B cell (primary cell): ENCODE results near the gene KLF4. TPM values are rescaled to one million over a fixed set of nuclear protein-coding genes. Genes with fewer than 3 reads are reported as not detected.

ENCODE experiments used
- ATAC-seq: fragments of 200-7000 bp; cut with Tn5 transposase; one replicate; pipeline ENCODE4 v1.10.0; 2021; ENCODE audit warnings: low read depth, mild to moderate bottlenecking, moderate number of reproducible peaks, moderate library complexity
- CTCF ChIA-PET: fragments of 350-600 bp; sonication (Branson Sonifier 250); formaldehyde crosslinking; loops from one replicate; lab custom pipeline; 2021; ENCODE audit warnings: antibody characterized with exemption, inconsistent platforms; lab: Charles Lee
- POLR2A ChIA-PET: fragments of 350-600 bp; sonication (Branson Sonifier 250); formaldehyde crosslinking; loops from one replicate; lab custom pipeline; 2021; ENCODE audit warnings: antibody characterized with exemption; lab: Charles Lee
- DNase-seq: peaks from one replicate; pipeline ENCODE4 v3.0.0; 2013
- H2AFZ ChIP-seq: 2 replicates; pipeline ENCODE4 v1.6.1; 2012; ENCODE audit warnings: mild to moderate bottlenecking, low read depth, low read length; ENCODE audit not compliant: insufficient read depth, poor library complexity, severe bottlenecking
- H3K27ac ChIP-seq, 2 donors: 1 replicate in 1 of 2; 2 replicates in 1 of 2; pipeline ENCODE4 v1.5.1; 2012 to 2013; ENCODE audit warnings: low read length in 2 of 2, mild to moderate bottlenecking in 2 of 2, moderate library complexity in 1 of 2
- H3K27me3 ChIP-seq, 4 experiments: fragments of 200-600 bp in 1 of 4; sonication (generic) in 1 of 4; replicated peaks in 1 of 4; 1 replicate in 2 of 4; 2 replicates in 2 of 4; pipeline versions ENCODE4 v1.6.1 to v1.7.0; 2013 to 2016; ENCODE audit warnings: low read length in 3 of 4, mild to moderate bottlenecking in 2 of 4, mixed read lengths in 1 of 4, moderate library complexity in 1 of 4; ENCODE audit not compliant: insufficient read depth in 4 of 4, control insufficient read depth in 3 of 4; ENCODE audit errors: control extremely low read depth in 1 of 4
- H3K36me3 ChIP-seq, 2 experiments: replicated peaks in 1 of 2; 1 replicate in 1 of 2; 2 replicates in 1 of 2; pipeline versions ENCODE4 v1.6.1 to v1.7.1; 2013; ENCODE audit warnings: low read length in 1 of 2; ENCODE audit not compliant: insufficient read depth in 2 of 2, control insufficient read depth in 1 of 2; ENCODE audit errors: control extremely low read depth in 1 of 2, extremely low read depth in 1 of 2
- H3K4me1 ChIP-seq, 2 donors: fragments of 200-600 bp in 1 of 2; sonication (generic) in 1 of 2; 1 replicate in 1 of 2; 2 replicates in 1 of 2; pipeline versions ENCODE4 v1.5.1 to v1.6.1; 2013 to 2017; ENCODE audit warnings: low read length in 2 of 2; ENCODE audit not compliant: control insufficient read depth in 2 of 2, insufficient read depth in 2 of 2
- H3K4me2 ChIP-seq: replicated peaks from 2 replicates; pipeline ENCODE3; 2012; ENCODE audit warnings: mild to moderate bottlenecking, low read depth, low read length; ENCODE audit not compliant: poor library complexity, severe bottlenecking
- H3K4me3 ChIP-seq, 5 experiments: fragments of 200-600 bp in 1 of 5; sonication (generic) in 1 of 5; 1 replicate in 3 of 5; 2 replicates in 2 of 5; pipeline versions ENCODE4 v1.5.1 to v1.7.0; 2011 to 2016; ENCODE audit warnings: low read length in 4 of 5, mild to moderate bottlenecking in 4 of 5, low read depth in 2 of 5, control low read depth in 1 of 5, moderate library complexity in 1 of 5; ENCODE audit not compliant: insufficient read depth in 1 of 5; ENCODE audit errors: control extremely low read depth in 1 of 5, extremely low read depth in 1 of 5
- H3K79me2 ChIP-seq: fragments of 200-600 bp; sonication (generic); one replicate; pipeline ENCODE4 v1.6.0; 2016; ENCODE audit warnings: low read length; ENCODE audit not compliant: control insufficient read depth, insufficient read depth
- H3K9ac ChIP-seq: fragments of 200-600 bp; sonication (generic); 2 replicates; pipeline ENCODE4 v1.6.1; 2017; ENCODE audit warnings: mild to moderate bottlenecking, low read length, moderate library complexity
- H3K9me3 ChIP-seq, 3 donors: one replicate each; pipeline versions ENCODE4 v1.6.1 to v1.7.1; 2013; ENCODE audit warnings: low read length in 2 of 3; ENCODE audit not compliant: control insufficient read depth in 2 of 3, insufficient read depth in 1 of 3; ENCODE audit errors: control extremely low read depth in 1 of 3
- H4K20me1 ChIP-seq: 2 replicates; pipeline ENCODE4 v1.6.0; 2012; ENCODE audit warnings: mild to moderate bottlenecking, low read length; ENCODE audit not compliant: insufficient read depth, control insufficient read depth, poor library complexity, severe bottlenecking
- H3K27ac Mint-ChIP-seq: one replicate; pipeline ENCODE4 v1.8.0; 2021; ENCODE audit warnings: mixed read lengths
- H3K27me3 Mint-ChIP-seq: one replicate; pipeline ENCODE4 v1.8.0; 2021; ENCODE audit warnings: mixed read lengths
- H3K4me1 Mint-ChIP-seq: one replicate; pipeline ENCODE4 v1.8.0; 2021; ENCODE audit warnings: mixed read lengths
- H3K4me3 Mint-ChIP-seq: one replicate; pipeline ENCODE4 v1.8.0; 2021; ENCODE audit warnings: mixed read lengths
- H3K9me3 Mint-ChIP-seq: one replicate; pipeline ENCODE4 v1.8.0; 2022; ENCODE audit warnings: mixed read lengths; ENCODE audit not compliant: insufficient read depth
- EZH2 ChIP-seq: IDR thresholded peaks from 2 replicates; pipeline ENCODE4 v1.6.1; 2012; ENCODE audit warnings: borderline replicate concordance, low read depth, mild to moderate bottlenecking, moderate library complexity, low read length; ENCODE audit not compliant: insufficient read depth, poor library complexity, severe bottlenecking
- WGBS: methylation state at CpG from one replicate; pipeline ENCODE4 v1.1.5; 2013; ENCODE audit warnings: missing lambda C conversion rate; ENCODE audit not compliant: insufficient coverage; 5-methylcytosine and 5-hydroxymethylcytosine counted together
- intact Hi-C: fragments of 100-400 bp; cut with micrococcal nuclease; formaldehyde crosslinking; loops from one replicate; pipeline ENCODE4 v1.10.0; 2022
- polyA plus RNA-seq: library from polyadenylated mRNA; depleted of rRNA; stranded (reverse); fragments of >200 nt; gene quantifications from 2 replicates; pipeline ENCODE4 v1.2.3, GENCODE V29; 2012
- total RNA-seq, 2 donors: library from RNA; stranded (reverse); fragments of 120-200 nt in 1 of 2; gene quantifications; 1 replicate in 1 of 2; 2 replicates in 1 of 2; pipeline versions ENCODE4 v1.2.3 to v1.2.4, GENCODE V29; 2013 to 2022
- TF ChIP-seq, protein P1 (sequence below): fragments of 200-600 bp; IDR thresholded peaks from one replicate; pipeline ENCODE4 v1.8.0; 2022; ENCODE audit warnings: antibody characterized with exemption, mild to moderate bottlenecking

KLF4 gene
- total and polyA plus RNA-seq, 2 donors (not counting 1 experiment from before 2014, with no cell fraction given), result 3.8 to 244 TPM

DNA sequence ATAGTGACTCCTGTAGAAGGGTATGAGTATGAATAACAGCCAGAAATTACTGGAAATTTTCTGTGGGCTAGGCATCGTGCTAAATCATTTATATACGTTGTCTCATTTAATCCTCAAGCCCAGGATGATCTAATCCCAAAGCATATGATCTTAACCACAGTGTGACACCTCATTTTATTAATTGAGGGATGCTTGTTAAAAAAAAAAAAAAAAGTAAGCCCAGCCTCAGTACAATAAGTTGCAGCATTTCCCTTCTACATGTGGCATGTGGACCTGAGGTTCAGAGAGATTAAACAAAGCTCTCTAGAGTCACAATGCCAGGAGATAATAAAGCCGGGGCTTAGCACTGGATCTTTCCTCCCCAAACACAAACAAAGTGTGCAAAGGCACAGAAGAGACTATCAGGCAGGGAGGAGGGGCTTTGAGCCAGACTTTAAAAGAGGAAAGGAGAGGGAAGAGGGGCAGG lies 49.5 kb downstream of the KLF4 start:
- DNase-seq (no peak), ATAC-seq (no peak)
- no peak for TF ChIP-seq EZH2
- TF ChIP-seq, protein P1, sequence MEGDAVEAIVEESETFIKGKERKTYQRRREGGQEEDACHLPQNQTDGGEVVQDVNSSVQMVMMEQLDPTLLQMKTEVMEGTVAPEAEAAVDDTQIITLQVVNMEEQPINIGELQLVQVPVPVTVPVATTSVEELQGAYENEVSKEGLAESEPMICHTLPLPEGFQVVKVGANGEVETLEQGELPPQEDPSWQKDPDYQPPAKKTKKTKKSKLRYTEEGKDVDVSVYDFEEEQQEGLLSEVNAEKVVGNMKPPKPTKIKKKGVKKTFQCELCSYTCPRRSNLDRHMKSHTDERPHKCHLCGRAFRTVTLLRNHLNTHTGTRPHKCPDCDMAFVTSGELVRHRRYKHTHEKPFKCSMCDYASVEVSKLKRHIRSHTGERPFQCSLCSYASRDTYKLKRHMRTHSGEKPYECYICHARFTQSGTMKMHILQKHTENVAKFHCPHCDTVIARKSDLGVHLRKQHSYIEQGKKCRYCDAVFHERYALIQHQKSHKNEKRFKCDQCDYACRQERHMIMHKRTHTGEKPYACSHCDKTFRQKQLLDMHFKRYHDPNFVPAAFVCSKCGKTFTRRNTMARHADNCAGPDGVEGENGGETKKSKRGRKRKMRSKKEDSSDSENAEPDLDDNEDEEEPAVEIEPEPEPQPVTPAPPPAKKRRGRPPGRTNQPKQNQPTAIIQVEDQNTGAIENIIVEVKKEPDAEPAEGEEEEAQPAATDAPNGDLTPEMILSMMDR, result no peak
- Histone ChIP-seq H2AFZ (no peak overlapping the region), H3K4me1 (no peaks in the 10 kb centered on the region), H3K4me2 (no peak overlapping the region), H3K27me3 (peaks cover 0 to 2% (median 0%) of the 10 kb centered on the region in 4 experiments), H4K20me1 (no peaks in the 10 kb centered on the region), H3K27ac (no peak overlapping the region), H3K4me3 (no peak overlapping the region), H3K9me3 (no peaks in the 10 kb centered on the region), H3K79me2 (no peaks in the 10 kb centered on the region), H3K36me3 (no peaks in the 10 kb centered on the region), H3K9ac (no peak overlapping the region)
- ChIA-PET CTCF (no interaction called here), POLR2A (no interaction called here)
- intact Hi-C loops, result no loop called here
- H3K4me1 Mint-ChIP-seq, result no peaks in the 10 kb centered on the region
- no peak overlapping the region for H3K4me3 Mint-ChIP-seq
- H3K27me3 Mint-ChIP-seq, result peaks cover 14% of the 10 kb centered on the region
- H3K9me3 Mint-ChIP-seq, result no peaks in the 10 kb centered on the region
- no peak overlapping the region for H3K27ac Mint-ChIP-seq
- no CpG with 5 or more reads among the region's 3 CpGs for WGBS

DNA sequence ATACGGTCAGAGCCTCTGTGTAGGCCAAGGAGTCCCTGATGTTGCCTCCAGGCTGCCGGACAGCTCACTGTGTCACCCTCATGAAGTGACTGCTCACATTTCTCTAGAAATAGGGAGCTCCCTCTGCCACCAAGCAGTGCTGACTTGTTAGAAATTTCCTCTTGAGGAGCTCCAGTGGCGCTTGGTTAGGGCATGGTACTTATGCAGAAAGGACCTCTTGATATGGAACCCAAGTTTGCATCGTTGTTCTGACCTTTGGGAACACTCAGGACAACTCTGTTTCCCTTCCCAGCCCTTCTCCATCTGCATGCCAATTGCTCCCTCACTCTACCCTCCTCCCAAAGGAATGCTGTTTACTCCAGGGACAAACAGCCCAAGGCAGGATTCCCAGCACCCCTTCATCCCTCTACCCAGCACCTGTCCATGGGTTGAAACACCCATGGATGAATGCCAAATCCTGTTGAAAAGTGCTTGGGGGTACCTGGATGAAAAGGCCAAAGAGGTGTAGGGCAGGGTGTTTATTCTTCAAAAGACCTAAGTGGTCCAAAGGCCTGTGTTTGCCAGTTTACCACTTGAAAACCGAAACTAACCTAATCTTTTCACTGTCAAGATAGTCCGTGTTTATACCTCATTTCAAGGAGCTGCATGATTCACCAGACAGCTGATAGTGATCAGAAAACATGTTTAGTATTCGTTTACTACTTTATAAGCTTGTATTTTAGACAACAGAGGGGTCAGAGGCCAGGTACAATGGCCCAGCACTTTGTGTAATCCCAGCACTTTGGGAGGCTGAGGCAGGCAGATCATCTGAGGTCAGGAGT lies 51.1 kb downstream of the KLF4 start:
- H3K4me3 ChIP-seq, result no peak overlapping the region
- no peaks in the 10 kb centered on the region for H4K20me1 ChIP-seq
- H3K4me1 ChIP-seq, result no peaks in the 10 kb centered on the region
- ChIA-PET POLR2A (no interaction called here), CTCF (interaction anchor here (1.0 kb wide), 1 partner anchor 13 kb away, joined by 3 read pairs; no protein-coding TSS in a partner anchor)
- 77% methylated on average over 4 of the region's 7 CpGs for WGBS
- ATAC-seq, result no peak
- H3K27ac Mint-ChIP-seq, result no peak overlapping the region
- H3K36me3 ChIP-seq, result no peaks in the 10 kb centered on the region
- peaks cover 19% of the 10 kb centered on the region for H3K27me3 Mint-ChIP-seq
- H3K27ac ChIP-seq, result no peak overlapping the region
- H3K79me2 ChIP-seq, result no peaks in the 10 kb centered on the region
- no peak for DNase-seq
- H3K4me2 ChIP-seq, result no peak overlapping the region
- no peak overlapping the region for H3K9ac ChIP-seq
- intact Hi-C loops, result no loop called here
- no peaks in the 10 kb centered on the region for H3K27me3 ChIP-seq
- no peaks in the 10 kb centered on the region for H3K4me1 Mint-ChIP-seq
- H3K9me3 ChIP-seq, result no peaks in the 10 kb centered on the region
- no peaks in the 10 kb centered on the region for H3K9me3 Mint-ChIP-seq
- no peak for TF ChIP-seq EZH2
- TF ChIP-seq, protein P1, result no peak
- no peak overlapping the region for H3K4me3 Mint-ChIP-seq
- no peak overlapping the region for H2AFZ ChIP-seq
